ENCODE measurements around the gene LCE1E.

Gene LCE1E

GRCh38 chr1:152761609-152762213 lies 24.3 kb upstream of the LCE1E start:
- no peak overlapping the region for H2AFZ ChIP-seq (ENCODE audit: low read length)
- H3K9me3 ChIP-seq (replicated peaks; ENCODE audit: insufficient read depth, low read length), result no peaks in the 10 kb centered on the region
- DNase-seq, result no peak
- TF ChIP-seq, protein P1, sequence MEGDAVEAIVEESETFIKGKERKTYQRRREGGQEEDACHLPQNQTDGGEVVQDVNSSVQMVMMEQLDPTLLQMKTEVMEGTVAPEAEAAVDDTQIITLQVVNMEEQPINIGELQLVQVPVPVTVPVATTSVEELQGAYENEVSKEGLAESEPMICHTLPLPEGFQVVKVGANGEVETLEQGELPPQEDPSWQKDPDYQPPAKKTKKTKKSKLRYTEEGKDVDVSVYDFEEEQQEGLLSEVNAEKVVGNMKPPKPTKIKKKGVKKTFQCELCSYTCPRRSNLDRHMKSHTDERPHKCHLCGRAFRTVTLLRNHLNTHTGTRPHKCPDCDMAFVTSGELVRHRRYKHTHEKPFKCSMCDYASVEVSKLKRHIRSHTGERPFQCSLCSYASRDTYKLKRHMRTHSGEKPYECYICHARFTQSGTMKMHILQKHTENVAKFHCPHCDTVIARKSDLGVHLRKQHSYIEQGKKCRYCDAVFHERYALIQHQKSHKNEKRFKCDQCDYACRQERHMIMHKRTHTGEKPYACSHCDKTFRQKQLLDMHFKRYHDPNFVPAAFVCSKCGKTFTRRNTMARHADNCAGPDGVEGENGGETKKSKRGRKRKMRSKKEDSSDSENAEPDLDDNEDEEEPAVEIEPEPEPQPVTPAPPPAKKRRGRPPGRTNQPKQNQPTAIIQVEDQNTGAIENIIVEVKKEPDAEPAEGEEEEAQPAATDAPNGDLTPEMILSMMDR (IDR thresholded peaks at IDR 0.05; ENCODE audit: low read length), result no peak
- no peak for TF ChIP-seq EZH2 (optimal IDR thresholded peaks at IDR 0.05; ENCODE audit: low read depth, low read length)
- no peak for TF ChIP-seq EZH2phosphoT487 (IDR thresholded peaks at IDR 0.05; ENCODE audit: low read length)
- H3K4me2 ChIP-seq (ENCODE audit: low read depth, low read length), result no peak overlapping the region
- no peak overlapping the region for H3K27ac ChIP-seq (ENCODE audit: low read length)
- H3K36me3 ChIP-seq (replicated peaks; ENCODE audit: insufficient read depth, low read length), result no peaks in the 10 kb centered on the region
- no peak overlapping the region for H3K9ac ChIP-seq (ENCODE audit: low read length)
- H3K27me3 ChIP-seq (replicated peaks; ENCODE audit: insufficient read depth, low read length), result no peaks in the 10 kb centered on the region
- no peaks in the 10 kb centered on the region for H3K79me2 ChIP-seq (ENCODE audit: low read length)
- H3K4me1 ChIP-seq (ENCODE audit: low read length), result no peaks in the 10 kb centered on the region
- no peaks in the 10 kb centered on the region for H4K20me1 ChIP-seq (ENCODE audit: insufficient read depth, low read length)
- no peaks in the 10 kb centered on the region for H3K9me2 ChIP-seq (replicated peaks; ENCODE audit: insufficient read depth, low read length)
- H3K4me3 ChIP-seq (ENCODE audit: low read length), result no peak overlapping the region
- H3F3A ChIP-seq (ENCODE audit: insufficient read depth, low read length), result no peaks in the 10 kb centered on the region

GRCh38 chr1:152768847-152769533 lies 17.1 kb upstream of the LCE1E start:
- Histone ChIP-seq H3K27me3 (replicated peaks; ENCODE audit: insufficient read depth, low read length) (no peaks in the 10 kb centered on the region), H3K27ac (ENCODE audit: low read length) (no peak overlapping the region), H3F3A (ENCODE audit: insufficient read depth, low read length) (no peaks in the 10 kb centered on the region), H4K20me1 (ENCODE audit: insufficient read depth, low read length) (no peaks in the 10 kb centered on the region), H2AFZ (ENCODE audit: low read length) (no peak overlapping the region), H3K9ac (ENCODE audit: low read length) (no peak overlapping the region), H3K9me3 (replicated peaks; ENCODE audit: insufficient read depth, low read length) (no peaks in the 10 kb centered on the region), H3K36me3 (replicated peaks; ENCODE audit: insufficient read depth, low read length) (no peaks in the 10 kb centered on the region), H3K9me2 (replicated peaks; ENCODE audit: insufficient read depth, low read length) (no peaks in the 10 kb centered on the region), H3K4me2 (ENCODE audit: low read depth, low read length) (no peak overlapping the region), H3K4me1 (ENCODE audit: low read length) (no peaks in the 10 kb centered on the region), H3K79me2 (ENCODE audit: low read length) (no peaks in the 10 kb centered on the region), H3K4me3 (ENCODE audit: low read length) (no peak overlapping the region)
- TF ChIP-seq EZH2phosphoT487 (IDR thresholded peaks at IDR 0.05; ENCODE audit: low read length) (no peak), EZH2 (optimal IDR thresholded peaks at IDR 0.05; ENCODE audit: low read depth, low read length) (no peak)
- TF ChIP-seq, protein P1 (IDR thresholded peaks at IDR 0.05; ENCODE audit: low read length), result no peak
- DNase-seq, result no peak

DNA sequence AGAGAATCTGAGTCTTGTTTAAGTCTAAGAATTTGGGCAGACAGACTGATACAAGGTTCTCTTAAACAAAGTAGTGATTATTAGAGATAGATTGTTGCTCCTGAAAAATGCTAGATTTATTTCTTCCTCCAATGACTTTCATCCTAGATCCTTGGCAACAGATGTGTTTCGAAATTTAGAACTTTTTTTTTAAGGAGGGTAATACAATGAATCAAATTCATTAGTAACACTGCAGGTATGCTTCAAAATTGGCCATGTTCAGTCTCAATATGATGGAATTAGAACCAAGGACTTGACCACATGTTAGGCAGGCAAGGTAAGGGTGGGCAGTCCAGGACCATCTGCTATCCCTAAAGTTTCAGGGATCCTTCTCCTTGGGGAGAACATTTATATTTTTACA lies 15.6 kb upstream of the LCE1E start:
- no peaks in the 10 kb centered on the region for H3K36me3 ChIP-seq (replicated peaks; ENCODE audit: insufficient read depth, low read length)

More for the DNA sequence above, 15.6 kb upstream of the LCE1E start:
- Histone ChIP-seq H3K9me2 (replicated peaks; ENCODE audit: insufficient read depth, low read length) (no peaks in the 10 kb centered on the region), H3K9me3 (replicated peaks; ENCODE audit: insufficient read depth, low read length) (no peaks in the 10 kb centered on the region), H3K4me3 (ENCODE audit: low read length) (no peak overlapping the region), H4K20me1 (ENCODE audit: insufficient read depth, low read length) (no peaks in the 10 kb centered on the region), H3K9ac (ENCODE audit: low read length) (no peak overlapping the region), H3K4me2 (ENCODE audit: low read depth, low read length) (no peak overlapping the region), H3K79me2 (ENCODE audit: low read length) (no peaks in the 10 kb centered on the region), H3K27ac (ENCODE audit: low read length) (no peak overlapping the region), H3F3A (ENCODE audit: insufficient read depth, low read length) (no peaks in the 10 kb centered on the region), H3K4me1 (ENCODE audit: low read length) (no peaks in the 10 kb centered on the region), H2AFZ (ENCODE audit: low read length) (no peak overlapping the region), H3K27me3 (replicated peaks; ENCODE audit: insufficient read depth, low read length) (no peaks in the 10 kb centered on the region)
- DNase-seq, result no peak
- TF ChIP-seq EZH2 (optimal IDR thresholded peaks at IDR 0.05; ENCODE audit: low read depth, low read length) (no peak), EZH2phosphoT487 (IDR thresholded peaks at IDR 0.05; ENCODE audit: low read length) (no peak)
- TF ChIP-seq, protein P1 (IDR thresholded peaks at IDR 0.05; ENCODE audit: low read length), result no peak

Data from MM.1S (cell line).